GM23248 (cell line): ENCODE data around the gene TROAP. TPM values are rescaled to one million over a fixed set of nuclear protein-coding genes. Genes with fewer than 3 reads are reported as not detected.

Experiments
- DNase-seq: peaks from one replicate; pipeline ENCODE4 v3.0.0-alpha.2; 2015
- H2AFZ ChIP-seq: fragments of 200-600 bp; sonication (generic); 2 replicates; pipeline ENCODE4 v1.6.1; 2016; ENCODE audit warnings: antibody characterized with exemption
- H3F3A ChIP-seq: fragments of 200-600 bp; sonication (generic); 2 replicates; pipeline ENCODE4 v1.6.1; 2016; ENCODE audit warnings: mild to moderate bottlenecking, antibody characterized with exemption, mixed run types; ENCODE audit not compliant: insufficient read depth
- H3K27ac ChIP-seq: fragments of 200-600 bp; sonication (generic); 2 replicates; pipeline ENCODE4 v1.5.1; 2016; ENCODE audit warnings: mild to moderate bottlenecking
- H3K27me3 ChIP-seq: fragments of 200-600 bp; sonication (generic); replicated peaks from 2 replicates; pipeline ENCODE4 v1.6.1; 2016; ENCODE audit warnings: mild to moderate bottlenecking; ENCODE audit not compliant: insufficient read depth
- H3K36me3 ChIP-seq: fragments of 200-600 bp; sonication (generic); 2 replicates; pipeline ENCODE4 v1.6.1; 2016; ENCODE audit warnings: low read depth, mild to moderate bottlenecking
- H3K4me1 ChIP-seq: fragments of 200-600 bp; sonication (generic); 2 replicates; pipeline ENCODE4 v1.6.1; 2016; ENCODE audit warnings: mild to moderate bottlenecking; ENCODE audit not compliant: insufficient read depth
- H3K4me2 ChIP-seq: fragments of 200-600 bp; sonication (generic); one replicate; pipeline ENCODE4 v1.6.1; 2016; ENCODE audit warnings: mild to moderate bottlenecking; ENCODE audit not compliant: unreplicated experiment
- H3K4me3 ChIP-seq: fragments of 200-600 bp; sonication (generic); 2 replicates; pipeline ENCODE4 v1.5.1; 2016; ENCODE audit warnings: mild to moderate bottlenecking
- H3K79me2 ChIP-seq: fragments of 200-600 bp; sonication (generic); 2 replicates; pipeline ENCODE4 v1.6.1; 2016; ENCODE audit warnings: mild to moderate bottlenecking; ENCODE audit not compliant: insufficient read depth
- H3K9ac ChIP-seq: fragments of 200-600 bp; sonication (generic); 2 replicates; pipeline ENCODE4 v1.6.1; 2016; ENCODE audit warnings: mild to moderate bottlenecking
- H3K9me2 ChIP-seq: fragments of 200-600 bp; sonication (generic); 2 replicates; pipeline ENCODE4 v1.6.1; 2016; ENCODE audit warnings: mixed run types, mild to moderate bottlenecking, moderate library complexity; ENCODE audit not compliant: insufficient read depth
- H3K9me3 ChIP-seq: fragments of 200-600 bp; sonication (generic); one replicate; pipeline ENCODE4 v1.6.1; 2017; ENCODE audit warnings: low read depth
- H4K20me1 ChIP-seq: fragments of 200-600 bp; sonication (generic); 2 replicates; pipeline ENCODE4 v1.6.0; 2016; ENCODE audit not compliant: insufficient read depth
- EZH2 ChIP-seq: fragments of 200-600 bp; sonication (generic); IDR thresholded peaks from 2 replicates; pipeline ENCODE4 v1.6.1; 2018; ENCODE audit warnings: antibody characterized with exemption, mild to moderate bottlenecking; ENCODE audit not compliant: insufficient read depth, poor library complexity, severe bottlenecking
- EZH2phosphoT487 ChIP-seq: fragments of 200-600 bp; sonication (generic); IDR thresholded peaks from 2 replicates; pipeline ENCODE4 v1.6.1; 2018; ENCODE audit warnings: antibody characterized with exemption, moderate library complexity, mild to moderate bottlenecking, low read depth; ENCODE audit not compliant: insufficient read depth
- WGBS, 2 experiments: methylation state at CpG; one replicate each; pipeline ENCODE4 v1.1.6; 2015 to 2017; ENCODE audit warnings: low lambda C conversion rate in 2 of 2, low coverage in 1 of 2; ENCODE audit errors: missing lambda C conversion rate in 2 of 2; 5-methylcytosine and 5-hydroxymethylcytosine counted together
- in situ Hi-C: fragments of 300-500 bp; cut with MboI; formaldehyde crosslinking; loops from 2 replicates; pipeline ENCODE4 v1.15.0; 2020
- polyA plus RNA-seq: library from polyadenylated mRNA; unstranded; fragments of >200 nt; fragmentation: Nextera tagmentation; extraction: Ambion mirVana; gene quantifications from 2 replicates; pipeline ENCODE4 v1.2.1, GENCODE V29; 2016
- total RNA-seq: library from RNA; depleted of rRNA; stranded (reverse); fragments of >200 nt; shearing (Covaris generic); gene quantifications from 2 replicates; pipeline ENCODE4 v1.2.3, GENCODE V29; 2014

TROAP gene
- total and polyA plus RNA-seq, 2 experiments from 2014 or later = 4.4 to 11.7 TPM

- Histone ChIP-seq H3K79me2 (no peaks in the 10 kb centered on the region), H3K27me3 (peaks cover 35% of the 10 kb centered on the region), H3K36me3 (no peaks in the 10 kb centered on the region), H3K4me3 (no peak overlapping the region), H3F3A (no peaks in the 10 kb centered on the region), H3K4me2 (no peak overlapping the region), H3K4me1 (no peaks in the 10 kb centered on the region; the same call in 1 of the 2 replicates), H3K9me2 (no peaks in the 10 kb centered on the region), H4K20me1 (no peaks in the 10 kb centered on the region), H3K9ac (no peak overlapping the region), H3K9me3 (no peaks in the 10 kb centered on the region), H3K27ac (no peak overlapping the region), H2AFZ (no peak overlapping the region)
- DNase-seq = no peak
- WGBS, 2 experiments = 25 to 28% methylated on average over 18 of the region's 18 CpGs
- in situ Hi-C loops = no loop called here
- no peak for TF ChIP-seq EZH2phosphoT487
- TF ChIP-seq EZH2 = no peak
Observed at GRCh38 chr12:49293056-49293956, 29.7 kb upstream of the TROAP start.

DNA sequence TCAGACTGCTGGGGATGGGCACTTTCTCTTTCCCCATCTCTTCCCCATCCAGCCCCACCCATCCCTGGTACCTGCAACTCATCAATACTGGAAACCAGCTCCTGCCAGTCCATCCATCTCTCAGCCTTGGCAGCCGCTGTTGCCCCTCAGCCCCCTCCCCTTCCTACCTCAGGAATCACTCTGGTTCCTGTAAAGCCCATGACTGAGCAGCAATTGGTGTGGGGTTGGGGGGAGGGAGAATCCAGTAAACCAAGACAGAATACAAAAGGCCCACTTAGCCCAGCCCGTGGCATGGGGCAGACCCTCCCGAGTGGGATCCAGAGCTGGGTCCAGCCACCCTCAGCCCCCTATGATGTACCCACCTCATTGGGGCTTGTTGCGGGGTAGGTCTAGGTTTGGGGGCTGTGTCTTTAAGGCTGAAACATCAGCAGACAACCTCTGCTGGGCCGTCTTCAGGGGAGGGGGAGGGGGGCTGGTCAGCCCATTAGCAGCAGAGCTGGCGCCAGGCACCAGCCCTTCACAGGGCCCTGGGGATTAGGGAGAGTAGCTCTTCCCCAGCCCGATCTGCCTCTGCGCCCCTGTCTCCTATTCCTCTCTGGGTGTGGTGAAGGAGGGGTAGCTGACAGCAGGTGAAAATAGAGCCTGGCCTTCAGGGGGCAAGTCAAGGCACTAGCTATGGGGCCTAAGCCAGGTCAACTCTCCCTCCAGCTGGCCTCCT, 28.8 kb upstream of the TROAP start:
- in situ Hi-C loops = no loop called here
- Histone ChIP-seq H3K79me2 (no peaks in the 10 kb centered on the region), H3K36me3 (no peaks in the 10 kb centered on the region), H3K4me1 (no peaks in the 10 kb centered on the region; the same call in 1 of the 2 replicates), H3F3A (no peaks in the 10 kb centered on the region), H3K9ac (no peak overlapping the region), H3K9me3 (no peaks in the 10 kb centered on the region), H3K4me2 (no peak overlapping the region), H3K27ac (no peak overlapping the region), H4K20me1 (no peaks in the 10 kb centered on the region), H3K4me3 (no peak overlapping the region), H2AFZ (no peak overlapping the region), H3K27me3 (peaks cover 43% of the 10 kb centered on the region), H3K9me2 (no peaks in the 10 kb centered on the region)
- DNase-seq = no peak
- no peak for TF ChIP-seq EZH2phosphoT487
- TF ChIP-seq EZH2 = no peak
- 58% methylated on average over 6 to 8 of the region's 8 CpGs for WGBS, 2 experiments

DNA sequence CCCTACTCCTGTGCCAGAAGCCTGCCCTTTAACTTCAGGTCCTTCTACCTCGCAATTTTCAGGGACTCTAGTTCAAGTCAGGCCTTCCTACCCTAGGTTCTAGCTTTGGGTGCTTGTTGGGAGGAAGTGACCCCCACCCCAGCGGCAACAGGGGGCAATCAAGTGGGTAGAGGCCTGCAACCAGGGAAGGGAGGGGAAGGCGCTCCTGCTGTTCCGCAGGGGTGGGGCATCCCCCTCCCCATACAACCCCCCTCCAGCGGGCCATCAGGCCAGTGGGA, 28.3 kb upstream of the TROAP start:
- 39 to 63% methylated on average over 2 to 5 of the region's 5 CpGs for WGBS, 2 experiments
- no peak overlapping the region for H3K27ac ChIP-seq
- peaks cover 43% of the 10 kb centered on the region for H3K27me3 ChIP-seq

GRCh38 chr12:49295082-49295936, 27.7 kb upstream of the TROAP start, which contains the start of gene PRPH:
Gene PRPH, plus strand, starts transcription at chr12:49295147. Its CDS starts 54 bp downstream, at chr12:49295201.
- Histone ChIP-seq H3K79me2 (no peaks in the 10 kb centered on the region), H3K4me1 (no peaks in the 10 kb centered on the region; the same call in 1 of the 2 replicates), H3K9ac (no peak within 1 kb of the TSS), H3K4me2 (no peak within 1 kb of the TSS), H3K36me3 (no peaks in the 10 kb centered on the region), H2AFZ (peak within 1 kb of the TSS; percentile 16; the same call in 1 of the 2 replicates), H3K4me3 (no peak within 1 kb of the TSS), H3K27me3 (peaks cover 43% of the 10 kb centered on the region), H3K9me3 (no peaks in the 10 kb centered on the region), H3K9me2 (no peaks in the 10 kb centered on the region), H3F3A (no peaks in the 10 kb centered on the region), H3K27ac (no peak within 1 kb of the TSS), H4K20me1 (no peaks in the 10 kb centered on the region)
- 5 to 9% methylated on average over 70 to 71 of the region's 82 CpGs for WGBS, 2 experiments
- peak; percentile 32 for DNase-seq
- 0 out of 2 replicates have a peak, but pooled peaks have one; percentile 32 for TF ChIP-seq EZH2phosphoT487
- TF ChIP-seq EZH2 = peak; percentile 79
- in situ Hi-C loops = no loop called here

More for the DNA sequence above, 28.3 kb upstream of the TROAP start:
- Histone ChIP-seq H3K79me2 (no peaks in the 10 kb centered on the region), H4K20me1 (no peaks in the 10 kb centered on the region), H3K36me3 (no peaks in the 10 kb centered on the region), H3K9me2 (no peaks in the 10 kb centered on the region), H3F3A (no peaks in the 10 kb centered on the region), H3K4me3 (no peak overlapping the region), H3K4me1 (no peaks in the 10 kb centered on the region; the same call in 1 of the 2 replicates), H3K9ac (no peak overlapping the region), H3K9me3 (no peaks in the 10 kb centered on the region), H2AFZ (no peak overlapping the region), H3K4me2 (no peak overlapping the region)
- DNase-seq = no peak
- no peak for TF ChIP-seq EZH2phosphoT487
- in situ Hi-C loops = no loop called here
